NOMO-1 treated with dmso at 0.1 percent for 144 hours (cell line): ENCODE measurements around the gene DEFB114.
"Not testable (repeated sequence)": the region's sequence is repeated elsewhere in the genome, so short reads cannot be mapped to it uniquely, and the experiment has no call there.

Experiments used
- DNase-seq: peaks from one replicate; lab custom pipeline; 2025; ENCODE audit not compliant: unreplicated experiment; lab: John Stamatoyannopoulos, UW

Gene DEFB114, protein sequence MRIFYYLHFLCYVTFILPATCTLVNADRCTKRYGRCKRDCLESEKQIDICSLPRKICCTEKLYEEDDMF

DNA sequence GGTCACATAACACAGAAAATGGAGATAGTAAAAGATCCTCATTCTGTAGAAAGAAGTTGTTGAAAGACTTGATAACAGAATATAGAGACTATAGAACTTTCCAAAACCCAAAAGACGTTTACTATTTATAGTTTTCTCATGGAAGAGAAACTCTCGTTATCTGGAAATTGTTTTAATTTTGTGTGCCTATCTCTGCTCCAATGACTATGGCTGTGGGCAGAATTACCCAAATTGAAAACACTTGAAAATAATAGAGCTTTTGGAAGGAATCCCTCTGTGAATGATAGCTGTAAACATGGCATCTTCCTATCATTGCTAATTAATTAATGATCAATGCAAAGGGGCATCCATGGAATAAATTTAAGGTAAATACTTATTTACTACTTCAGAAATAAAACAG lies at the start of gene DEFB114:
Gene DEFB114, minus strand, starts transcription at position 101 of the 400 bp plus-strand sequence. Its CDS starts 59 bp downstream, at position 42.
- DNase-seq: no peak

GRCh38 chr6:50007819-50008218 lies 43.9 kb upstream of the DEFB114 start:
- DNase-seq: no peak

DNA sequence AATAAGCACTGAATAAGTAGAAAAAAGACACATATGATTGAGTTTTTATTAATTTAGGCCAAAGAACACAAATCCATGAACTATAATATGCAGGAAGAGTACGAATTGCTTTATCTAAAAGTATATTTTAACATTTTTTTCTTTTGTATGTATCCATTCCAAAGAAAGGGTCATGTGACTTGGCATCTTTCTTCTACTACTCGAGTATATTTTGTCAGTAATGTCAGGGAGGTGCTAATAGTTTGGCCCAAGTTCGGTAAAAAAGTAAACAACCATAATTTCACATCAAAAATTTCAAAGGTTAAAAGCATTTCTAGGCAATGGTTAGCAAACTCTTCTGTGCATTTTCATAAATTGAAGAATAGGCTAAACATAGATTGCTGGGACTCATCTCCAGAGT lies 39.2 kb upstream of the DEFB114 start:
- no peak for DNase-seq

GRCh38 chr6:49995278-49995677 lies 31.3 kb upstream of the DEFB114 start:
- DNase-seq: no peak

GRCh38 chr6:49988900-49989299 lies 24.9 kb upstream of the DEFB114 start:
- no peak for DNase-seq

GRCh38 chr6:49987749-49988148 lies 23.8 kb upstream of the DEFB114 start:
- no peak for DNase-seq

- DNase-seq: no peak
Observed at GRCh38 chr6:49986551-49986950, 22.6 kb upstream of the DEFB114 start.

DNA sequence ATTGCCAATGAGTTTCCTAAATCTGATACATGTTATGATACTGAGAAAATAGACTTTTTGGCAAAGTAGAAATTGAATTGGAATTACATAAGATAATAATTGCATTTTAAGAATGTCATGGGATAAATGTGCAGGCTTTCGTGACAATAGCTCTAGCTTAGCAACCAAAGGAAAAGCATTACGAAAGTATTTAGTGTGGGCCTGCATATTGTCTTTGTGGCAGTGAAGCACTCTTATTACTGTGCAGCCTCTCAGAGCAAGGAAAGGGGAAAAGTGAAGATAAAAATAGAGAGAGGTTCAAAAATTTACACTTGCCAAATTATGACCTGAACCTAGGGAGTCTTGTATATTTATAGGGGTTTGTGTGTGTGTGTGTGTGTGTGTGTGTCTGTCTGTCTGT lies 18.1 kb upstream of the DEFB114 start:
- DNase-seq: no peak

GRCh38 chr6:49980898-49981297 lies 16.9 kb upstream of the DEFB114 start:
- no peak for DNase-seq

DNA sequence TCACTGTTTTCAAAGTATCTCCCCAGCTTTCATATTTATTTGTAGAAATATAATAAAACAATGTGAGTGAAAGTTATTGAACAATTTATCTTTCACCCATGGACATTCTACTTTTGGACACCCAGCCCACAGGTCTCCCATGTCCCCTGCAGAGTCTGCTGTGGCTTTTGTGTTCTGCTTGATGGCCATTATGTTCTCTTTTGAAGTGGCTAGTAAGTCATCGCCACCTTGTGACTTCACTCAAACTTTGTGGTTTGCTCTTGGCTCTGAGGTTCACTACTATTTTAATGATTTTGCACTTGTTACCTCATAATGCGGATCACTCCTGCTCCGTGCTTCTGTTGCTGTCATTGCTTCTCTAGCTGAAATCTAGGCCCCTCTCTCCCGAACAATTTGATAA lies 15.6 kb upstream of the DEFB114 start:
- DNase-seq: no peak

GRCh38 chr6:49978332-49979226 lies 14.6 kb upstream of the DEFB114 start:
- DNase-seq: no peak

GRCh38 chr6:49969605-49970004 lies 5.6 kb upstream of the DEFB114 start, which contains the start of gene DEFB113:
TSS of gene DEFB113 (minus strand) at chr6:49969625. CDS start at chr6:49969625, 0 bp downstream.
- DNase-seq: no peak

DNA sequence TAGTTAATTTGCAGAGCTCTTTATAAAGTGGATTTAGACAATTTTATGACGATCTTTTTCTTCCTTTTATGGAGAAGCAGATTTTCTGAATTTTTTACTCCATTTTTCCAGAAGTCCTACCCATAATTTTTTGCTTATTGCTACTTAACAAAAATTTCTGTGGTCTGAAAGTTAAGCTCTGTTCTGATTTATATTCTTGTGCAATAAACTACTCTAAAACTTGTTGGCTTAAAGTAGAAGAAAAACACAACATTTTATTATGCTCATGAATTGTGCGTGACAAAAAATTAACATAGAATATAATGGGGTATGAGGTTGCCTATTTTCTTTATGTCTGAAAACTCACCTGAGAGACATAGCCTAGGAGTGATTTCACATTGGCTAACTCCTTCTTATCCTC lies 2.9 kb upstream of the DEFB114 start:
- no peak for DNase-seq

DNA sequence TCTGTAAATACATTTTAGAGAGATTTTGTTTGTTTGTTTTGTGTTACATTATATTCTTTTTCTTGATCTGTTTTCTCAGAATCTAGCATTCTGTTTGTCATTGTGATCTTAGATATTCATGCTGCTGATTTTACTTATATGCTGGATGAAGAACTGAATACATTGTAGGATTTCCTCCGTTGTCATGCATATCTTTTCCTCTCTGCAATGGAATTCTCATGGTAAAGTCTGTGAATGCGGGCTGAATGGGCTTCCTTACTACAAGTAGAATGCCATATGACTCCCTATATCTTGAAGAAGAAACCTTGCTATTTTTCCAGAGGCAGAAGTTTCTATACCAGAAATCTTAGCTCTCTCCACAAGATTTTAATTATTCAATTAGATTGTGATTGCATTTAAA lies 2.4 kb upstream of the DEFB114 start:
- no peak for DNase-seq

GRCh38 chr6:49958180-49958579 lies 5.8 kb downstream of the DEFB114 start:
- no peak for DNase-seq

DNA sequence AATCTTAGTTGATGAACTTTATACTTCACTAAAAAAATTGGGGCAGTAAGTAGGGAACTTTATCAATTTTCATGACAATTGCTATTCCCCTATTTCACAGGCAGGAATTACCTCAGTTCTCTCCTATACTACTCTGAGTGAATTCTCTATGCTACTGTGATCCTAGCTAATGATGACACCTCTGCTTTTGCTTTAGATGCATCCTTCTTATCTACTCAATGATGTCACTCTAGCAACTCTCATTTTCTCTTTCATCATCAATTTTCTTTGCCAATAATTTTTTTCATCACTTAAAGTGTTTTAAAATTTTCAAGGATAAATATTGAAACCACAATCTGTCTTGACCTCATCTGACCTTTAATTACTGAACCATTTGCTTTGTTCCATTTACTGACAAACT lies 8.1 kb downstream of the DEFB114 start:
- DNase-seq: no peak

GRCh38 chr6:49951926-49952325 lies 12.0 kb downstream of the DEFB114 start:
- DNase-seq: no peak

GRCh38 chr6:49950415-49950751 lies 13.6 kb downstream of the DEFB114 start:
- no peak for DNase-seq

GRCh38 chr6:49949062-49949461 lies 14.9 kb downstream of the DEFB114 start:
- no peak for DNase-seq

GRCh38 chr6:49946835-49947234 lies 17.1 kb downstream of the DEFB114 start:
- DNase-seq: no peak

- DNase-seq: not testable (repeated sequence)
Observed at GRCh38 chr6:49944068-49944467, 19.9 kb downstream of the DEFB114 start.

DNA sequence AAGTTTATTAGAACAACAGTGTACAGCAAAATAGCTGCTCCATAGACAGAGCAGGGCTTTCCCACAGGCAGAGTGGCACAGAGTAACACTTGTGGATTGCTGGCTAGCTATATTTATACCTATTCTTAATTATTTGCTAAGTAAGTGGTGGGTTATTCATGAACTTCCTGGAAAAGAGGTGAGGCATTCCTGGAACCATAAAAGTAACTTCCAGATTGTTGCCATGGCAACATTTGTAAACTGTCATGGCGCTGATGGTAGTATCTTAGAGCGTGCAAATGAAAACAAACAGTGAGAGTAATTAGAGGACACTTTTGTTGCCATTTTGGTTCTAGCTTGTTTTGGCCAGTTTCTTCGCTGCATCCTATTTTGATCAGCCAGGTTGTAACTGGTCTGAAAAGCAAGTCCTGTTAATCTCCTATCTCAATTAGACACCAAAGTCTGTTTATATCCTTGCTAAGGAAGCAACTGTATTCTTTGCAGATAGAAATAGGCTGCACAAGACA lies 23.9 kb downstream of the DEFB114 start:
- DNase-seq: no peak

- DNase-seq: no peak
Observed at GRCh38 chr6:49937811-49938210, 26.2 kb downstream of the DEFB114 start.
